OCI-LY3 (cell line): ENCODE results near the gene FATE1.

Experiments
- H2AFZ ChIP-seq: fragments of 200-600, 300-600 bp; shearing (Covaris generic); 2 replicates; pipeline ENCODE4 v1.6.0; 2014; ENCODE audit warnings: antibody characterized with exemption, low read depth, low read length
- H3K27ac ChIP-seq: fragments of 200-600, 300-600 bp; sonication (generic); 2 replicates; pipeline ENCODE4 v1.5.1; 2014; ENCODE audit warnings: mild to moderate bottlenecking, low read length, moderate library complexity, mixed read lengths
- H3K27me3 ChIP-seq: fragments of 200-600, 300-600 bp; sonication (generic); 2 replicates; pipeline ENCODE4 v1.6.1; 2014; ENCODE audit warnings: low read depth, low read length, mixed read lengths
- H3K36me3 ChIP-seq: fragments of 200-600, 300-600 bp; sonication (generic); replicated peaks from 2 replicates; pipeline ENCODE3; 2014; ENCODE audit warnings: low read depth, low read length, mixed read lengths
- H3K4me1 ChIP-seq: fragments of 300-600, 200-600 bp; sonication (generic); 2 replicates; pipeline ENCODE4 v1.6.1; 2014; ENCODE audit warnings: low read length, mixed read lengths
- H3K4me2 ChIP-seq: fragments of 200-600, 300-600 bp; sonication (generic); 2 replicates; pipeline ENCODE4 v1.6.1; 2014; ENCODE audit warnings: low read length, mixed read lengths
- H3K4me3 ChIP-seq: fragments of 300-600, 200-600 bp; sonication (generic); 2 replicates; pipeline ENCODE4 v1.5.1; 2014; ENCODE audit warnings: antibody characterized with exemption, mild to moderate bottlenecking, low read length, moderate library complexity
- H3K79me2 ChIP-seq: fragments of 300-600, 200-600 bp; shearing (Covaris generic); 2 replicates; pipeline ENCODE4 v1.6.1; 2014; ENCODE audit warnings: mild to moderate bottlenecking, low read length, mixed read lengths
- H3K9ac ChIP-seq: fragments of 300-600, 200-600 bp; shearing (Covaris generic); 2 replicates; pipeline ENCODE4 v1.6.0; 2014; ENCODE audit warnings: mild to moderate bottlenecking, low read length, moderate library complexity
- H3K9me3 ChIP-seq: fragments of 200-600, 300-600 bp; shearing (Covaris generic); 2 replicates; pipeline ENCODE4 v1.6.1; 2014; ENCODE audit warnings: low read length, mixed read lengths; ENCODE audit not compliant: insufficient read depth
- H4K20me1 ChIP-seq: fragments of 200-600, 300-600 bp; sonication (generic); 2 replicates; pipeline ENCODE4 v1.6.1; 2016; ENCODE audit warnings: low read length, mixed read lengths; ENCODE audit not compliant: insufficient read depth
- EZH2phosphoT487 ChIP-seq: fragments of 200-600 bp; shearing (Covaris generic); IDR thresholded peaks from 2 replicates; pipeline ENCODE4 v1.6.1; 2018; ENCODE audit warnings: antibody characterized with exemption, mixed run types, low read depth
- TF ChIP-seq, protein P1 (sequence below): fragments of 200-600, 300-600 bp; sonication (generic); IDR thresholded peaks from 2 replicates; pipeline ENCODE4 v1.5.1; 2014; ENCODE audit warnings: antibody characterized with exemption, low read length, low read depth

FATE1 gene

DNA sequence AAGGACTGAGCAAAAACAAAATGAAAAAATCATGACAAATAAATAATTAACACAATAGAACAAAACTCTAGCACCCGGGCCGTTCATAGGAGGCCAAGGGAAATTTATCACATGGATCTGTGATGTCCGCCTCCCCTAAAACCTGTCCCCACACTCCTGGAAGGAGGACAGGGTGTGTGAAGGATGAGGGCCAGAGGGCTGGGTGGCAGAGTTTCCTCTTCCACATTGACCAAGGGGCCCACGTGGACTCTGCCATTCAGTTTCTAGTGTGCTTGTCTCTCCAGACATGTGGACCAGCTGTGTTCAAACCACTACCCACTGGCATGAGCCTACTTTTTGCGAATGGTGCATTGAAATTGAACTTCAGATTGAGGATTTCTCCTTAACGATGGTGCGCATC is 14.3 kb upstream of the FATE1 start:
- H3K9ac ChIP-seq: no peak overlapping the region
- H3K27me3 ChIP-seq: no peaks in the 10 kb centered on the region
- H3K27ac ChIP-seq: no peak overlapping the region
- H2AFZ ChIP-seq: no peak overlapping the region
- H3K9me3 ChIP-seq: no peaks in the 10 kb centered on the region
- H4K20me1 ChIP-seq: no peaks in the 10 kb centered on the region
- no peaks in the 10 kb centered on the region for H3K4me1 ChIP-seq
- no peaks in the 10 kb centered on the region for H3K79me2 ChIP-seq
- H3K36me3 ChIP-seq: no peaks in the 10 kb centered on the region
- no peak overlapping the region for H3K4me2 ChIP-seq
- no peak for TF ChIP-seq EZH2phosphoT487
- TF ChIP-seq, protein P1, sequence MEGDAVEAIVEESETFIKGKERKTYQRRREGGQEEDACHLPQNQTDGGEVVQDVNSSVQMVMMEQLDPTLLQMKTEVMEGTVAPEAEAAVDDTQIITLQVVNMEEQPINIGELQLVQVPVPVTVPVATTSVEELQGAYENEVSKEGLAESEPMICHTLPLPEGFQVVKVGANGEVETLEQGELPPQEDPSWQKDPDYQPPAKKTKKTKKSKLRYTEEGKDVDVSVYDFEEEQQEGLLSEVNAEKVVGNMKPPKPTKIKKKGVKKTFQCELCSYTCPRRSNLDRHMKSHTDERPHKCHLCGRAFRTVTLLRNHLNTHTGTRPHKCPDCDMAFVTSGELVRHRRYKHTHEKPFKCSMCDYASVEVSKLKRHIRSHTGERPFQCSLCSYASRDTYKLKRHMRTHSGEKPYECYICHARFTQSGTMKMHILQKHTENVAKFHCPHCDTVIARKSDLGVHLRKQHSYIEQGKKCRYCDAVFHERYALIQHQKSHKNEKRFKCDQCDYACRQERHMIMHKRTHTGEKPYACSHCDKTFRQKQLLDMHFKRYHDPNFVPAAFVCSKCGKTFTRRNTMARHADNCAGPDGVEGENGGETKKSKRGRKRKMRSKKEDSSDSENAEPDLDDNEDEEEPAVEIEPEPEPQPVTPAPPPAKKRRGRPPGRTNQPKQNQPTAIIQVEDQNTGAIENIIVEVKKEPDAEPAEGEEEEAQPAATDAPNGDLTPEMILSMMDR: no peak
- H3K4me3 ChIP-seq: no peak overlapping the region

DNA sequence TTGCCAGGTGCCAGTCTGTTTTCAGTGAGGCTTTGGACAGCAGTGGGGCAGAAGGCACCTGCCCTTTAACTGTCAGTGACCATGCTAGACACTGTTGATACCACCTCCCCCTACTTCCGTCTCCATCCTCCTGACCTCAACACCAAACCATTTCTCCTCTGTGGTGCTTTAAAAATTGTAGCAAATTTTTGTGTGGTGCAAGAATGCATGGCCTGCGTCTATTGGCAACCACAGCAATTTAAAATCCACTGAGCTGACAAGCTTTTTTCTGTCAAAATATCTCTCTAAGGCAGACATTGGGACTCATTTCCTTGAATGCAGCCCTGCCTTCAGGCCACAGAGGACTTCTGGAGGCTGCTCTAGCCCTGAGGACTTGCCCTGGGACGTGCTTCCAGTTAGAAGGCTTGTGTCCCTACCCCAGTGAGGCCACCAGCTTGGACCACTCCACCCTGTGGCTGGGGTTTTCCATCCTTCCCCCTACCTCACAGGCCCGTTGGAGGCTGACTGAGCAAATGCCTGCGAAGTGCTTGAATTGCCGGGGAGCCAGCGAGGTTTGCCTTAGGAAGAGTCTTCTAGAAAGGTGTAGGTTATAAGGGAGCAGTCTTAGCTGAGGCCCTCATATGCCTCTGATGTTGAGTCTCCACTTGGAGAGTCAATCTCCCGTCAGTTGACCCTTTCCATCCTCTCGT is 13.7 kb upstream of the FATE1 start:
- H3K27me3 ChIP-seq: no peaks in the 10 kb centered on the region
- H3K4me3 ChIP-seq: no peak overlapping the region
- no peak for TF ChIP-seq EZH2phosphoT487
- TF ChIP-seq, protein P1: no peak
- no peak overlapping the region for H3K4me2 ChIP-seq
- no peak overlapping the region for H3K9ac ChIP-seq
- no peak overlapping the region for H3K27ac ChIP-seq
- H3K79me2 ChIP-seq: no peaks in the 10 kb centered on the region
- no peaks in the 10 kb centered on the region for H4K20me1 ChIP-seq
- no peaks in the 10 kb centered on the region for H3K4me1 ChIP-seq
- no peaks in the 10 kb centered on the region for H3K9me3 ChIP-seq
- H3K36me3 ChIP-seq: no peaks in the 10 kb centered on the region
- H2AFZ ChIP-seq: no peak overlapping the region

DNA sequence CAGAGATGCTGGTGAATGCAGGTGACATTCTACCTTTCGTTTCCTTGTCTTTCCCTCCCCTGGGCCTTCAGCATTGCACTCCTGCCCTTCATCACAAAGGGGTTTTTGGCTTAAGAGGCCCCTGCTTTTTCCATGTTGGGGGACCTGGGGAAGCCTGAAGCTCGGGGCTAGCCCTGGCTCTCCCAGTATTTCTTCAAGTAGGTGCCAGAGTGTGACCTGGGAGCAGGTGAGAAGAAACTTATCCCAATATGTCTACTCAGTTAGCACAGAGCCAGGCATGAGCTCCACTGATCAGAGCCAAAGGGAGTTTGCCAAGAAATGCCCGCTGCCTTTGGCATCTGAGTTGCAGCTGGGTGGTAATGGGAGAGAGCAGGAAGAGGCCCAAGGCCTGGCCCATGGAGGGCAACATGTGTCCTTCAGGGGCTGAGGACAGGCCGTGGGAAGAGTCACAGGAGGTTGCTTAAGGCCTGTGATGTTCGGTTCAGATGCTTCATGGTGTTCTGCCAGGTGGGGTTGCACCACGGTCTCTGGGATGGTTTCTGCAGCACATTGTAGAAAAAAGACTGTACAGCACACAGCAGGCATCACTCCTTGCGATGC is 13.0 kb upstream of the FATE1 start:
- no peak overlapping the region for H3K4me3 ChIP-seq
- no peak overlapping the region for H2AFZ ChIP-seq
- H3K27me3 ChIP-seq: no peaks in the 10 kb centered on the region
- H3K27ac ChIP-seq: no peak overlapping the region
- TF ChIP-seq EZH2phosphoT487: no peak
- TF ChIP-seq, protein P1: no peak
- H3K4me2 ChIP-seq: no peak overlapping the region
- no peaks in the 10 kb centered on the region for H3K79me2 ChIP-seq
- H3K4me1 ChIP-seq: no peaks in the 10 kb centered on the region
- no peaks in the 10 kb centered on the region for H3K36me3 ChIP-seq
- H4K20me1 ChIP-seq: no peaks in the 10 kb centered on the region
- no peaks in the 10 kb centered on the region for H3K9me3 ChIP-seq
- no peak overlapping the region for H3K9ac ChIP-seq

DNA sequence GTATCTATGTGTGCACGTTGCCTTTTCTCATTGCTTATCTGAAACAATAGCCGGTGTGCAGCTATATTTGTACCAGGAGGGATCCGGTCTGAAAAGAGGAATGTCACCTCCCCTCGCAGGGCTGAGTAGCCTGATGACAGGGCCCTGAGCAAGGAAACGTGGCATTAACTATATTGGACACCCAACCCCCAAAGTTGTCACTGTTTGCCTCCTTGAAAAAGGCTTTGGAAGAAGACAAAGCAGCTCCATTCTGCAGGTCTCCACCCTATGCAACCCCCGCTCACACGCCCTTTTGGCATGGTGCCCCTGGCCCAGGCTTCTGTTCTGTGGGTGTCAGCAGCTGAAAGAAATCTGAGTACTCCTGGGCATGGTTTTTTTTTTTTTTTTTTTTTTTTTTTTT is 12.3 kb upstream of the FATE1 start:
- TF ChIP-seq, protein P1: no peak
- Histone ChIP-seq H3K27me3 (no peaks in the 10 kb centered on the region), H3K36me3 (no peaks in the 10 kb centered on the region), H2AFZ (no peak overlapping the region), H3K9ac (no peak overlapping the region), H3K4me1 (no peaks in the 10 kb centered on the region), H3K79me2 (no peaks in the 10 kb centered on the region), H3K27ac (no peak overlapping the region), H3K4me3 (no peak overlapping the region), H3K9me3 (no peaks in the 10 kb centered on the region), H3K4me2 (no peak overlapping the region), H4K20me1 (no peaks in the 10 kb centered on the region)
